Measurements from ENCODE around the gene ORAI2.

The ORAI2 gene

GRCh38 chr7:102457352-102457924, 24.1 kb downstream of the ORAI2 start:
- Histone ChIP-seq H3K36me3 (ENCODE audit: low read depth) (peaks cover 13% of the 10 kb centered on the region), H3K4me3 (ENCODE audit: severe bottlenecking) (no peak overlapping the region), H3K9me3 (ENCODE audit: severe bottlenecking) (no peaks in the 10 kb centered on the region), H3K4me1 (ENCODE audit: insufficient read depth, poor library complexity, severe bottlenecking) (no peaks in the 10 kb centered on the region), H3K27ac (ENCODE audit: poor library complexity, severe bottlenecking) (no peak overlapping the region), H3K27me3 (ENCODE audit: insufficient read depth, poor library complexity, severe bottlenecking) (no peaks in the 10 kb centered on the region)
- TF ChIP-seq CTCF (IDR thresholded peaks at IDR 0.05; ENCODE audit: poor library complexity, severe bottlenecking), result no peak
- ATAC-seq (ENCODE audit: low read depth) (no peak), DNase-seq (ENCODE audit: low spot score) (no peak)

GRCh38 chr7:102459221-102459844, 26.0 kb downstream of the ORAI2 start:
- no peak overlapping the region for H3K4me3 ChIP-seq (ENCODE audit: severe bottlenecking)

GRCh38 chr7:102460467-102460866, 27.1 kb downstream of the ORAI2 start:
- Histone ChIP-seq H3K36me3 (ENCODE audit: low read depth) (peaks cover 13% of the 10 kb centered on the region), H3K27ac (ENCODE audit: poor library complexity, severe bottlenecking) (no peak overlapping the region), H3K4me1 (ENCODE audit: insufficient read depth, poor library complexity, severe bottlenecking) (no peaks in the 10 kb centered on the region), H3K4me3 (ENCODE audit: severe bottlenecking) (no peak overlapping the region), H3K27me3 (ENCODE audit: insufficient read depth, poor library complexity, severe bottlenecking) (no peaks in the 10 kb centered on the region), H3K9me3 (ENCODE audit: severe bottlenecking) (no peaks in the 10 kb centered on the region)
- TF ChIP-seq CTCF (IDR thresholded peaks at IDR 0.05; ENCODE audit: poor library complexity, severe bottlenecking), result no peak
- ATAC-seq (ENCODE audit: low read depth) (no peak), DNase-seq (ENCODE audit: low spot score) (no peak)

More at GRCh38 chr7:102459221-102459844, 26.0 kb downstream of the ORAI2 start:
- Histone ChIP-seq H3K27me3 (ENCODE audit: insufficient read depth, poor library complexity, severe bottlenecking) (no peaks in the 10 kb centered on the region), H3K4me1 (ENCODE audit: insufficient read depth, poor library complexity, severe bottlenecking) (no peaks in the 10 kb centered on the region), H3K9me3 (ENCODE audit: severe bottlenecking) (no peaks in the 10 kb centered on the region), H3K36me3 (ENCODE audit: low read depth) (peaks cover 13% of the 10 kb centered on the region), H3K27ac (ENCODE audit: poor library complexity, severe bottlenecking) (no peak overlapping the region)
- no peak for TF ChIP-seq CTCF (IDR thresholded peaks at IDR 0.05; ENCODE audit: poor library complexity, severe bottlenecking)
- ATAC-seq (ENCODE audit: low read depth) (no peak), DNase-seq (ENCODE audit: low spot score) (no peak)

- Histone ChIP-seq H3K4me3 (ENCODE audit: severe bottlenecking) (peak overlapping the region; percentile 86), H3K36me3 (ENCODE audit: low read depth) (peaks cover 5% of the 10 kb centered on the region), H3K27ac (ENCODE audit: poor library complexity, severe bottlenecking) (peak overlapping the region; percentile 30), H3K27me3 (ENCODE audit: insufficient read depth, poor library complexity, severe bottlenecking) (no peaks in the 10 kb centered on the region), H3K9me3 (ENCODE audit: severe bottlenecking) (no peaks in the 10 kb centered on the region), H3K4me1 (ENCODE audit: insufficient read depth, poor library complexity, severe bottlenecking) (no peaks in the 10 kb centered on the region)
- ATAC-seq (ENCODE audit: low read depth) (no peak), DNase-seq (ENCODE audit: low spot score) (no peak)
- TF ChIP-seq CTCF (IDR thresholded peaks at IDR 0.05; ENCODE audit: poor library complexity, severe bottlenecking), result no peak
These were observed 30.6 kb downstream of the ORAI2 start for GRCh38 chr7:102463841-102464576.
